WTC11 (cell line): ENCODE measurements around the gene TMCC1. TPM values are rescaled to one million over a fixed set of nuclear protein-coding genes. Genes with fewer than 3 reads are reported as not detected.

Experiments
- ATAC-seq: fragments of 200-7000 bp; cut with Tn5 transposase; 2 replicates; pipeline ENCODE4 v1.10.0; 2021; ENCODE audit warnings: mild to moderate bottlenecking, moderate library complexity
- CTCF ChIA-PET: fragments of 300-600 bp; sonication (Branson Sonifier 250); formaldehyde crosslinking; loops from one replicate; lab custom pipeline; 2021; ENCODE audit warnings: antibody characterized with exemption; lab: Charles Lee
- POLR2A ChIA-PET: fragments of 350-600 bp; sonication (Branson Sonifier 250); formaldehyde crosslinking; loops from one replicate; lab custom pipeline; 2021; ENCODE audit warnings: antibody characterized with exemption; lab: Charles Lee
- DNase-seq: peaks from one replicate; pipeline ENCODE4 v3.0.0; 2021; ENCODE audit warnings: low spot score
- H3K27ac Mint-ChIP-seq: 2 replicates; pipeline ENCODE4 v1.8.0; 2021; ENCODE audit warnings: mixed read lengths
- H3K27me3 Mint-ChIP-seq: 2 replicates; pipeline ENCODE4 v1.8.0; 2021; ENCODE audit warnings: low read depth, mild to moderate bottlenecking, moderate library complexity, mixed read lengths
- H3K36me3 Mint-ChIP-seq: 2 replicates; pipeline ENCODE4 v1.8.0; 2021; ENCODE audit warnings: mixed read lengths
- H3K4me1 Mint-ChIP-seq: 2 replicates; pipeline ENCODE4 v1.8.0; 2022; ENCODE audit warnings: mixed read lengths
- H3K4me3 Mint-ChIP-seq: 2 replicates; pipeline ENCODE4 v1.8.0; 2021; ENCODE audit warnings: mild to moderate bottlenecking, moderate library complexity, mixed read lengths
- H3K9me3 Mint-ChIP-seq: 2 replicates; pipeline ENCODE4 v1.8.0; 2021; ENCODE audit warnings: mixed read lengths
- AFF4 ChIP-seq: sonication (generic); formaldehyde crosslinking; IDR thresholded peaks from 2 replicates; pipeline ENCODE4 v1.8.1; 2023; ENCODE audit warnings: mild to moderate bottlenecking, missing genetic modification reagents, borderline replicate concordance
- ATF1 ChIP-seq: sonication (generic); formaldehyde crosslinking; IDR thresholded peaks from 2 replicates; pipeline ENCODE4 v1.8.1; 2023; ENCODE audit warnings: mild to moderate bottlenecking, moderate library complexity, missing genetic modification reagents
- ATF6 ChIP-seq: sonication (generic); formaldehyde crosslinking; IDR thresholded peaks from 2 replicates; pipeline ENCODE4 v1.8.1; 2023; ENCODE audit warnings: mild to moderate bottlenecking, missing genetic modification reagents
- ELF4 ChIP-seq: sonication (generic); formaldehyde crosslinking; IDR thresholded peaks from 2 replicates; pipeline ENCODE4 v1.8.1; 2022; ENCODE audit warnings: low read depth, mild to moderate bottlenecking, moderate library complexity, missing genetic modification reagents
- EMX1 ChIP-seq: fragments of 250-450 bp; sonication (Bioruptor Pico); IDR thresholded peaks from 2 replicates; pipeline ENCODE4 v1.8.0; 2021; ENCODE audit warnings: mild to moderate bottlenecking
- ESRRA ChIP-seq: sonication (generic); formaldehyde crosslinking; IDR thresholded peaks from 2 replicates; pipeline ENCODE4 v1.8.1; 2022; ENCODE audit warnings: mild to moderate bottlenecking, missing genetic modification reagents, borderline replicate concordance
- FOXJ3 ChIP-seq: sonication (generic); formaldehyde crosslinking; IDR thresholded peaks from 2 replicates; pipeline ENCODE4 v1.9.0; 2021; ENCODE audit warnings: missing genetic modification reagents, mild to moderate bottlenecking, borderline replicate concordance
- GTF2I ChIP-seq: fragments of 250-450 bp; sonication (Bioruptor Pico); conservative IDR thresholded peaks from 2 replicates; pipeline ENCODE4 v1.4.0; 2021; ENCODE audit warnings: mild to moderate bottlenecking
- HMGA2 ChIP-seq: fragments of 250-450 bp; sonication (Bioruptor Pico); IDR thresholded peaks from 2 replicates; pipeline ENCODE4 v1.4.0; 2021; ENCODE audit warnings: mild to moderate bottlenecking, moderate library complexity
- KAT7 ChIP-seq: sonication (generic); formaldehyde crosslinking; IDR thresholded peaks from 2 replicates; pipeline ENCODE4 v1.8.1; 2023; ENCODE audit warnings: missing genetic modification reagents, mild to moderate bottlenecking, borderline replicate concordance
- MXD4 ChIP-seq: fragments of 250-450 bp; sonication (Bioruptor Pico); IDR thresholded peaks from 2 replicates; pipeline ENCODE4 v1.8.0; 2021; ENCODE audit warnings: mild to moderate bottlenecking, moderate library complexity, borderline replicate concordance
- NFE2L1 ChIP-seq: sonication (generic); formaldehyde crosslinking; IDR thresholded peaks from 2 replicates; pipeline ENCODE4 v1.8.1; 2023; ENCODE audit warnings: missing genetic modification reagents
- NR1H2 ChIP-seq: sonication (generic); formaldehyde crosslinking; IDR thresholded peaks from 2 replicates; pipeline ENCODE4 v1.9.0; 2021; ENCODE audit warnings: mild to moderate bottlenecking, moderate library complexity, missing genetic modification reagents
- PREB ChIP-seq: sonication (generic); formaldehyde crosslinking; IDR thresholded peaks from 2 replicates; pipeline ENCODE4 v1.8.1; 2022; ENCODE audit warnings: mild to moderate bottlenecking, missing genetic modification reagents, moderate library complexity, borderline replicate concordance
- RELA ChIP-seq: sonication (generic); formaldehyde crosslinking; IDR thresholded peaks from 2 replicates; pipeline ENCODE4 v1.8.1; 2022; ENCODE audit warnings: missing genetic modification reagents, mild to moderate bottlenecking, borderline replicate concordance
- RORB ChIP-seq: fragments of 250-450 bp; sonication (Bioruptor Pico); IDR thresholded peaks from 2 replicates; pipeline ENCODE4 v1.9.0; 2021; ENCODE audit warnings: mild to moderate bottlenecking
- SOX15 ChIP-seq: fragments of 250-450 bp; sonication (Bioruptor Pico); IDR thresholded peaks from 2 replicates; pipeline ENCODE4 v1.9.0; 2021; ENCODE audit warnings: mild to moderate bottlenecking
- SP1 ChIP-seq: sonication (generic); formaldehyde crosslinking; conservative IDR thresholded peaks from 2 replicates; pipeline ENCODE4 v1.8.1; 2022; ENCODE audit warnings: missing genetic modification reagents
- ZNF138 ChIP-seq: sonication (generic); formaldehyde crosslinking; conservative IDR thresholded peaks from 2 replicates; pipeline ENCODE4 v1.8.1; 2022; ENCODE audit warnings: mild to moderate bottlenecking, moderate library complexity, missing genetic modification reagents
- ZNF263 ChIP-seq: sonication (generic); formaldehyde crosslinking; IDR thresholded peaks from 2 replicates; pipeline ENCODE4 v1.8.1; 2022; ENCODE audit warnings: low read depth, mild to moderate bottlenecking, moderate library complexity, missing genetic modification reagents
- ZNF396 ChIP-seq: fragments of 250-450 bp; sonication (Bioruptor Pico); IDR thresholded peaks from 2 replicates; pipeline ENCODE4 v1.8.0; 2021; ENCODE audit warnings: mild to moderate bottlenecking, moderate library complexity, borderline replicate concordance
- ZNF416 ChIP-seq: fragments of 250-450 bp; sonication (Bioruptor Pico); IDR thresholded peaks from 2 replicates; pipeline ENCODE4 v1.9.0; 2021; ENCODE audit warnings: mild to moderate bottlenecking, inconsistent platforms
- ZNF423 ChIP-seq: fragments of 250-450 bp; sonication (Bioruptor Pico); IDR thresholded peaks from 2 replicates; pipeline ENCODE4 v2.1.2; 2022; ENCODE audit warnings: mild to moderate bottlenecking, moderate library complexity
- total RNA-seq: library from RNA; stranded (reverse); gene quantifications from 3 replicates; pipeline ENCODE4 v1.2.3, GENCODE V29; 2021

TMCC1 gene
- total RNA-seq, 1 experiment from 2014 or later, result 29.3 TPM

- CTCF ChIA-PET, result interaction anchor here (1.2 to 1.5 kb wide), 4 partner anchors 13 to 174 kb away, joined by 3 to 6 read pairs (median 4); no protein-coding TSS in a partner anchor
- no peaks in the 10 kb centered on the region for H3K9me3 Mint-ChIP-seq
These were observed 229.4 kb downstream of the TMCC1 start for GRCh38 chr3:129663930-129664646.

GRCh38 chr3:129663045-129663446 is 230.5 kb downstream of the TMCC1 start:
- ChIA-PET CTCF (interaction anchor here (0.9 to 1.5 kb wide), 5 partner anchors 12 to 280 kb away, joined by 3 to 6 read pairs (median 4); no protein-coding TSS in a partner anchor), POLR2A (interaction anchor here (1.0 kb wide), 1 partner anchor 158 kb away, joined by 3 read pairs; no protein-coding TSS in a partner anchor)
- Mint-ChIP-seq H3K36me3 (no peaks in the 10 kb centered on the region), H3K27ac (peak overlapping the region; percentile 74), H3K9me3 (no peaks in the 10 kb centered on the region), H3K4me1 (peaks cover 34% of the 10 kb centered on the region), H3K27me3 (no peaks in the 10 kb centered on the region), H3K4me3 (no peak overlapping the region)
- DNase-seq (no peak), ATAC-seq (peak; percentile 93)
- TF ChIP-seq ZNF423 (CRISPR knock-in tag), result no peak
- no peak for TF ChIP-seq KAT7
- TF ChIP-seq SP1 (CRISPR knock-in tag), result no peak
- TF ChIP-seq NFE2L1 (CRISPR knock-in tag), result no peak
- no peak for TF ChIP-seq ATF6
- no peak for TF ChIP-seq SOX15 (CRISPR knock-in tag)
- no peak for TF ChIP-seq FOXJ3 (CRISPR knock-in tag)
- no peak for TF ChIP-seq RELA

More at GRCh38 chr3:129663930-129664646, 229.4 kb downstream of the TMCC1 start:
- ATAC-seq, result no peak
- Mint-ChIP-seq H3K27me3 (no peaks in the 10 kb centered on the region), H3K27ac (no peak overlapping the region), H3K4me1 (peaks cover 29% of the 10 kb centered on the region), H3K36me3 (no peaks in the 10 kb centered on the region), H3K4me3 (no peak overlapping the region)
- TF ChIP-seq RORB (CRISPR knock-in tag), result no peak
- POLR2A ChIA-PET, result no interaction called here
- no peak for DNase-seq

- H3K4me3 Mint-ChIP-seq, result no peak overlapping the region
- H3K4me1 Mint-ChIP-seq, result peaks cover 38% of the 10 kb centered on the region
- no peak overlapping the region for H3K27ac Mint-ChIP-seq
- TF ChIP-seq ZNF263 (CRISPR knock-in tag) (no peak), ESRRA (CRISPR knock-in tag) (no peak), AFF4 (CRISPR knock-in tag) (no peak), ZNF416 (CRISPR knock-in tag) (no peak), MXD4 (CRISPR knock-in tag) (no peak), ATF1 (CRISPR knock-in tag) (no peak), RELA (no peak), PREB (CRISPR knock-in tag) (no peak), EMX1 (CRISPR knock-in tag) (no peak), GTF2I (no peak), RORB (CRISPR knock-in tag) (no peak), NR1H2 (no peak), ZNF396 (no peak), ELF4 (no peak), ZNF138 (CRISPR knock-in tag) (no peak), HMGA2 (CRISPR knock-in tag) (no peak)
- H3K36me3 Mint-ChIP-seq, result no peaks in the 10 kb centered on the region
- H3K27me3 Mint-ChIP-seq, result no peaks in the 10 kb centered on the region
- DNase-seq (no peak), ATAC-seq (no peak)
- H3K9me3 Mint-ChIP-seq, result no peaks in the 10 kb centered on the region
- ChIA-PET POLR2A (no interaction called here), CTCF (no interaction called here)
These were observed 231.3 kb downstream of the TMCC1 start for GRCh38 chr3:129662191-129662608.
